Measurements from ENCODE around the gene CHPT1.
"Not testable (repeated sequence)": the region's sequence is repeated elsewhere in the genome, so short reads cannot be mapped to it uniquely, and the experiment has no call there.

Gene CHPT1

DNA sequence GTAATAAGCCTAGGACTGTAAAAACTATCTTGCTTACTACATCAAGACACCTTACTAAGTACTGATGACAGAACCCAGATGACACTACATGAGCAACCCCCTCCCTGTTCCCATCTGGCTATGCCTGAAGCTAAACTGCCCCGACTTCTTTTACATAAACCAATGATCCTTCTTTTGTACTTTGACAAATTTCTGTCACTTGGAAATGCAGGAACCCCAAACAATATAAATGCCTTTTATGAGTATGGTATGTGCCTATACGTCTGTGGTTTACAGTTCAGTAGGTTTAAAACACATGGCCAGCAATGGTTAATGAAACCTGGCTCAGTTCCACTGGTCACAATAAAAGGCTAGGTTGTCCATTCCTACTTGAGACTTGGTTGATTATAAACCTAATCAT lies 35.7 kb downstream of the CHPT1 start:
- no peak overlapping the region for H3K4me3 ChIP-seq (ENCODE audit: low read depth, low read length)
- no peak for DNase-seq (ENCODE audit: low read depth)
- TF ChIP-seq, protein P1, sequence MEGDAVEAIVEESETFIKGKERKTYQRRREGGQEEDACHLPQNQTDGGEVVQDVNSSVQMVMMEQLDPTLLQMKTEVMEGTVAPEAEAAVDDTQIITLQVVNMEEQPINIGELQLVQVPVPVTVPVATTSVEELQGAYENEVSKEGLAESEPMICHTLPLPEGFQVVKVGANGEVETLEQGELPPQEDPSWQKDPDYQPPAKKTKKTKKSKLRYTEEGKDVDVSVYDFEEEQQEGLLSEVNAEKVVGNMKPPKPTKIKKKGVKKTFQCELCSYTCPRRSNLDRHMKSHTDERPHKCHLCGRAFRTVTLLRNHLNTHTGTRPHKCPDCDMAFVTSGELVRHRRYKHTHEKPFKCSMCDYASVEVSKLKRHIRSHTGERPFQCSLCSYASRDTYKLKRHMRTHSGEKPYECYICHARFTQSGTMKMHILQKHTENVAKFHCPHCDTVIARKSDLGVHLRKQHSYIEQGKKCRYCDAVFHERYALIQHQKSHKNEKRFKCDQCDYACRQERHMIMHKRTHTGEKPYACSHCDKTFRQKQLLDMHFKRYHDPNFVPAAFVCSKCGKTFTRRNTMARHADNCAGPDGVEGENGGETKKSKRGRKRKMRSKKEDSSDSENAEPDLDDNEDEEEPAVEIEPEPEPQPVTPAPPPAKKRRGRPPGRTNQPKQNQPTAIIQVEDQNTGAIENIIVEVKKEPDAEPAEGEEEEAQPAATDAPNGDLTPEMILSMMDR (conservative IDR thresholded peaks at IDR 0.05; ENCODE audit: low read depth, low read length) = no peak

DNA sequence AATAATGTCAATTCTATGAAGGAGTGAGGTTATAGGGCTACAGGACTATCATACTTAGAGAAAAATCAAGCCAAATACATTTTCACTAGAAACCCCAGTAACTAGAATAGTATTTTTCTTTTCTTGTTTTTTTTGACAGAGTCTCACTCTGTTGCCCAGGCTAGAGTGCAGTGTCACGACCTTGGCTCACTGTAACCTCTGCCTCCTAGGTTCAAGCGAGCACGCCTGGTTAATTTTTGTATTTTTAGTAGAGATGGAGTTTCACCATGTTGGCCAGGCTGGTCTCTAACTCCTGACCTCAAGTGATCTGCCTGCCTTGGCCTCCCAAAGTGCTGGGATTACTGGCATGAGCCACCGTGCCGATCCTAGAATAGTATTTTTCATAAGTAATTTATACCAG lies 37.0 kb downstream of the CHPT1 start:
- H3K4me3 ChIP-seq (ENCODE audit: low read depth, low read length); DNase-seq (ENCODE audit: low read depth): not testable (repeated sequence)

DNA sequence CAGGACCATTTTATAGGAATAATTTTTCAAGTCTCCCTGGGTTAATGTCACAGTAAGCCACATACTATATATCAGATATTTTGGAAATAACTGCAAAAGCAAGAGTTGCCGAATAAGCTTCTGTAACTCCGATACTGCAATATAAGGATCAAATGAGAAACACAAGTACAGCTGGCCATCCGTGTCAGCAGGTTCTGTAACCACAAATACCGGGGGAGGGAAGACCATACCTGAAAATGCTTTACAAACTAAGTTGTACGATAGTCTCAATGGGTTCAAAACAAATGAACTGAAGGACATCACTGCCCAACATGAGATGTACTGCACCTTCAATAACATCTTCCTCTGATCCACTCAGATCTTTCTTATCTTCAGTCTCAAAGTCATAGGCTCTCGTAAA lies 40.0 kb downstream of the CHPT1 start:
- DNase-seq (ENCODE audit: low read depth) = no peak
- H3K4me3 ChIP-seq (ENCODE audit: low read depth, low read length) = no peak overlapping the region
- TF ChIP-seq, protein P1 (conservative IDR thresholded peaks at IDR 0.05; ENCODE audit: low read depth, low read length) = no peak

DNA sequence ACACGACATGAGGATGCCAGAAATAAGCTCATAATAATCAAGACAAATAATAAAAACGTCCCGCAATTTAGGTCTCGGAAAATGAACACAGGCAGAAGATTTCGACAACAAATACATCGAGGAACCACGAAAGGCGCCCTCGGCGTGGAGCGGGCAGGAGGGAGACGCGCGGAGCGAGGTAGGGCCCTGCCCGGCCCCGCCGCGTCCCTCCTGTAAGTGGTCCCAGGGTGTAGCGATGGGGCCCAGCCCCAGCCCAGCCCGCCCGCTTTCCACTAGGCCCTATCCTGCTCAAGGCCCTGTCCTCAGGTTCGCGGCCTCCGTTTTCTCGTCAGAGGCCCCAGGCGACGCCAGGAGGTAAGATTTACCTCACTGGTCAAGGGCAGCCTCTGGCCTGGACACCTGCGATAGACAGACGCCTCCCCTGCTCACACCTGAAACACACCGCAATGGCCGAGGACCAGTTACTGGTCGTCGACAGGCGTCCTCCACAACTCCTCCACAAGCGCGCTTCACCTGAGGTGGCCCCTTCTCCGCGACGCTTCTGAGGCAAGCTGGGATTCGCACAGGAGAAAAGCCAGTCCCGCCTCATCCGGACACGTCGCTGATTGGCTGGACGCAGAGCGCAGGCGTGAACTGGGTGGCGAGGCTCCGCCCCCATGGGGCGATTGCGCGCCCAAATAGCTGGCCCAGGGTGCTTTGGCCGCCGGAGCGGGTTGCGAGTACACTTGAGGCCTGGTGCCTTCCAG lies 41.7 kb downstream of the CHPT1 start, which contains the start of gene SYCP3:
Gene SYCP3 (minus strand): TSS at position 543 of the 746 bp plus-strand sequence. CDS start 1,527 bp downstream, outside the sequence.
- TF ChIP-seq, protein P1 (conservative IDR thresholded peaks at IDR 0.05; ENCODE audit: low read depth, low read length) = no peak
- no peak for DNase-seq (ENCODE audit: low read depth)
- H3K4me3 ChIP-seq (ENCODE audit: low read depth, low read length) = no peak within 1 kb of the TSS

DNA sequence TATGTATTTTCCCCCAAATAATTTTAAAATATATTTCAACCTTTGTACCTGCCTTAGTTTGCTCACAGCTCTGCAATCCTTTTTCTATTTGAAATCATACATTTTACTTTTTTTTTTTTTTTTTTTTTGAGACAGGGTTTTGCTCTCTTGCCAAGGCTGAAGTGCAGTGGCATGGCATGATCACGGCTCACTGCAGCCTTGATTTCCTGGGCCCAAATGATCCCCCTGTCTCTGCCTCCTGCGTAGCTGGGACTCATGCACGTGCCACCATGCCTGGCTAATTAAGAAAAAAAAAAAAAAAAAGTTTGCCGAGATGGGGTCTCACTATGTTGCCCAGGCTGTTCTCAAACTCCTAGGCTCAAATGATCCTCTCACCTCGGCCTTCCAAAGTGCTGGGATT lies 43.1 kb downstream of the CHPT1 start:
- no peak for DNase-seq (ENCODE audit: low read depth)
- H3K4me3 ChIP-seq (ENCODE audit: low read depth, low read length) = no peak overlapping the region
- TF ChIP-seq, protein P1 (conservative IDR thresholded peaks at IDR 0.05; ENCODE audit: low read depth, low read length) = no peak

DNA sequence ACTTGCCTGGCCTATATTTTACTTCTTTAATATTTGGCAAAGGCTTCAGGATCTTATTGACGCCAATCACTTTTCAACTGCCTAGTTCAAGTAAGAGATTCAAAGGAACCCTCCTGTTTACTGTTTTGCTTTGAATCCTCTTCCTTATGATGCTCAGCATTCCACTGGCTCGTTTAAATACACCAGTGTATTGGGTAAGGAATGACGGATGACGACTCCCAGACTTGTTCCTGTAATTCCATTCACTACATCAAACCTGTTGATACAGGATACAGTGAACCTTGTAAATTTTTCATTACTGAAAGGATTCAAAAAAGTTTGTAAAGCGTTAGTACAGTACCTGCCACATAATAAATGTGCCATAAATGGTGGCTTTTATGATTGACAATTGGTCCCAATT lies 43.5 kb downstream of the CHPT1 start:
- no peak for DNase-seq (ENCODE audit: low read depth)
- TF ChIP-seq, protein P1 (conservative IDR thresholded peaks at IDR 0.05; ENCODE audit: low read depth, low read length) = no peak
- no peak overlapping the region for H3K4me3 ChIP-seq (ENCODE audit: low read depth, low read length)

DNA sequence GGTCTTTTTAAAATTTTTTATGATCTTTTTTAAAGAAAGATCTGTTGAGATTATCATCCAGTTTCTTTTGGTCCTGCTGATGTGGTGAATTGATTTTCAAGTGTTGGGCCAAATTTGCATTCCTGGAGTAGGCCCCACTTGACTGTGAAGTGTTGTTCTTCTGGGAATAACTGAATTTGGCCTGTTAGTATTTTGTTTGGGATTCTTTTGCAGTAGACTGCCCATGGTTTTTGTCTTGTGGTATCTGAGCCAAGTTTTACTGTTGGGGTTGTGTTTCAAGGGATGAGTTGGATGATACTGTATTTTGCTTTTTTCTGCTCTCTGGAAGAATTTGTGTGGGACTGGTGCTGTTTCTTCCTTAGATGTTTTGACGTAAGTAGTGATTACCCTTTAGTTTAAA lies 45.8 kb downstream of the CHPT1 start:
- no peak overlapping the region for H3K4me3 ChIP-seq (ENCODE audit: low read depth, low read length)
- DNase-seq (ENCODE audit: low read depth) = no peak
- TF ChIP-seq, protein P1 (conservative IDR thresholded peaks at IDR 0.05; ENCODE audit: low read depth, low read length) = no peak
